ENCODE results near the gene TIMM9. TPM values are rescaled to one million over a fixed set of nuclear protein-coding genes. Genes with fewer than 3 reads are reported as not detected.
"Not testable (repeated sequence)": the region's sequence is repeated elsewhere in the genome, so short reads cannot be mapped to it uniquely, and the experiment has no call there.

The TIMM9 gene
- total RNA-seq, 2 donors from 2014 or later, result 31.9 to 39.8 TPM

- Mint-ChIP-seq H3K27ac (peak overlapping the region; percentile 6), H3K4me3 (no peak overlapping the region), H3K9me3 (no peaks in the 10 kb centered on the region), H3K27me3 (no peaks in the 10 kb centered on the region), H3K36me3 (ENCODE audit: low read depth) (peaks cover 79% of the 10 kb centered on the region), H3K4me1 (peaks cover 5% of the 10 kb centered on the region)
- no peak for ATAC-seq (replicated peaks)
Observed at GRCh38 chr14:58367296-58367695, 60.0 kb downstream of the TIMM9 start.

- no peak for ATAC-seq (replicated peaks)
Observed at GRCh38 chr14:58364316-58364715, 63.0 kb downstream of the TIMM9 start.

GRCh38 chr14:58362798-58363412 is 64.4 kb downstream of the TIMM9 start:
- Mint-ChIP-seq H3K27ac (no peak overlapping the region), H3K9me3 (no peaks in the 10 kb centered on the region), H3K4me3 (no peak overlapping the region), H3K27me3 (no peaks in the 10 kb centered on the region), H3K36me3 (ENCODE audit: low read depth) (peaks cover 78% of the 10 kb centered on the region), H3K4me1 (peaks cover 5% of the 10 kb centered on the region)
- ATAC-seq (replicated peaks), result peak; percentile 35

More at GRCh38 chr14:58364316-58364715, 63.0 kb downstream of the TIMM9 start:
- H3K27me3 Mint-ChIP-seq, result no peaks in the 10 kb centered on the region
- peaks cover 5% of the 10 kb centered on the region for H3K4me1 Mint-ChIP-seq
- no peaks in the 10 kb centered on the region for H3K9me3 Mint-ChIP-seq
- no peak overlapping the region for H3K4me3 Mint-ChIP-seq
- peaks cover 82% of the 10 kb centered on the region for H3K36me3 Mint-ChIP-seq (ENCODE audit: low read depth)
- H3K27ac Mint-ChIP-seq, result peak overlapping the region; percentile 20

- H3K27me3 Mint-ChIP-seq; H3K27ac Mint-ChIP-seq; ATAC-seq (replicated peaks); H3K4me1 Mint-ChIP-seq; H3K9me3 Mint-ChIP-seq; H3K4me3 Mint-ChIP-seq: not testable (repeated sequence)
- peaks cover 78% of the 10 kb centered on the region for H3K36me3 Mint-ChIP-seq (ENCODE audit: low read depth)
Observed at GRCh38 chr14:58362272-58362671, 65.1 kb downstream of the TIMM9 start.

Other genes with a start within 250 kb of the TIMM9 start
- gene ACTR10, start 227.4 kb downstream of the TIMM9 start, total RNA-seq, result 10 to 100 TPM; 33.4 to 37.0 TPM
- 100 to 1,000 TPM; 190 to 352 TPM for gene PSMA3, start 182.7 kb downstream of the TIMM9 start, total RNA-seq
- 10 to 100 TPM; 31.2 to 40.8 TPM for gene ARID4A, start 129.0 kb downstream of the TIMM9 start, total RNA-seq
- gene TOMM20L, start 31.6 kb downstream of the TIMM9 start, total RNA-seq, result not detected
- gene KIAA0586, start 188 bp upstream of the TIMM9 start, total RNA-seq, result 10 to 100 TPM; 39.7 to 40.6 TPM
- gene DACT1, start 210.4 kb upstream of the TIMM9 start, total RNA-seq, result 1 to 10 TPM; 2.5 to 2.8 TPM

Data from activated T-helper 17 cell treated with anti-CD3 and anti-CD28 coated beads, Interleukin-2, amount 50 U/mL, for 72 hours (primary cell).